T-helper 17 cell (primary cell): ENCODE results near the gene LGR4. TPM values are rescaled to one million over a fixed set of nuclear protein-coding genes. Genes with fewer than 3 reads are reported as not detected.
"Not testable (repeated sequence)": the region's sequence is repeated elsewhere in the genome, so short reads cannot be mapped to it uniquely, and the experiment has no call there.

Experiments
- ATAC-seq: fragments of 150-1000 bp; cut with Tn5 transposase; 2 replicates; pipeline ENCODE4 v1.10.0; 2021; ENCODE audit warnings: mild to moderate bottlenecking, moderate library complexity
- DNase-seq, 3 donors: peaks; one replicate each; pipeline versions ENCODE4 v3.0.0 to v3.0.0-alpha.2; 2020 to 2021
- H3K9me3 ChIP-seq: one replicate; pipeline ENCODE4 v1.7.0; 2013; ENCODE audit warnings: low read length, mild to moderate bottlenecking; ENCODE audit not compliant: control insufficient read depth, poor library complexity, severe bottlenecking
- H3K27ac Mint-ChIP-seq: one replicate; pipeline ENCODE4 v1.8.0; 2022; ENCODE audit warnings: mild to moderate bottlenecking, moderate library complexity, mixed read lengths
- H3K27me3 Mint-ChIP-seq: one replicate; pipeline ENCODE4 v1.8.0; 2022; ENCODE audit warnings: mixed read lengths
- H3K36me3 Mint-ChIP-seq: one replicate; pipeline ENCODE4 v1.8.0; 2022; ENCODE audit warnings: low read depth, mixed read lengths
- H3K4me1 Mint-ChIP-seq: one replicate; pipeline ENCODE4 v1.8.0; 2022; ENCODE audit warnings: mild to moderate bottlenecking, mixed read lengths
- H3K4me3 Mint-ChIP-seq: one replicate; pipeline ENCODE4 v1.8.0; 2022; ENCODE audit warnings: mild to moderate bottlenecking, moderate library complexity, mixed read lengths
- total RNA-seq, 4 donors: library from RNA in 2 of 4; stranded (reverse) in 2 of 4; gene quantifications; one replicate each; pipeline ENCODE4 v1.2.3 and lab custom pipeline; 2022 to 2026

The LGR4 gene
- total RNA-seq, 2 donors from 2014 or later: 0.39 to 0.94 TPM

DNA sequence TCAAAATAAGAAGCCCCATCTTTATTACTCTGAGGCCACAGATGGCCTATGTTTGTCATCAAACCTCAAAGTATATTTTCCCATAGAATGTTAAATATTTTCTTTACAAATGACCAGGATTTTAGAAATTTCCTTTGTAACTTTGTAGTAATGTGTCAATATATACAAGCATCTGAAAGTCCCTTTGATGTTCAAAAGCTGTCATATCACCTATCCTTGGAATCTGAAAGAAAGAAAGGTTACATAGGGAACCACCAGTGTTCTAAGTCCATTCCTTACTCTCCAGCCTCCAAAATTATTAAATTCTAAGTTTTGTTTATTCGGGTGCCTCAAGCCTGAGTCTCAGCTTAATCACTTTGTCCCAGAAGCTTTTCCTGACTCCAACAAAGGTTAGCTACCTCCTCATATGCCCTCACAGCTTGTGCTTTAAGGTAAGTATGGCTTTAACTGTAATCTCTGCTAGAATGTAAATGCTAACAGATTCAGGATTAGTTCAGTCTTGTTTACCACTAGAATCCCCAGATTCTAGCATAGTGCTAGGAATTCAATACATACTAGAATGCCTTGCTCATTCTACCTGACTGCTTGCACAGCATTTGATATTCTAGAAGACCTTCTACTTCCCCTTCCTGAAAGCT is 141.8 kb downstream of the LGR4 start:
- no peak for DNase-seq
- Mint-ChIP-seq H3K4me3 (no peak overlapping the region), H3K27me3 (no peaks in the 10 kb centered on the region), H3K4me1 (no peaks in the 10 kb centered on the region), H3K27ac (no peak overlapping the region), H3K36me3 (no peaks in the 10 kb centered on the region)
- no peak for ATAC-seq
- H3K9me3 ChIP-seq: no peaks in the 10 kb centered on the region

GRCh38 chr11:27329867-27330632 is 142.5 kb downstream of the LGR4 start:
- no peak for DNase-seq
- H3K9me3 ChIP-seq: no peaks in the 10 kb centered on the region
- ATAC-seq: no peak
- H3K36me3 Mint-ChIP-seq: no peaks in the 10 kb centered on the region
- no peaks in the 10 kb centered on the region for H3K27me3 Mint-ChIP-seq
- H3K27ac Mint-ChIP-seq: no peak overlapping the region
- no peaks in the 10 kb centered on the region for H3K4me1 Mint-ChIP-seq
- no peak overlapping the region for H3K4me3 Mint-ChIP-seq

GRCh38 chr11:27328614-27329013 is 144.0 kb downstream of the LGR4 start:
- Mint-ChIP-seq H3K27me3 (no peaks in the 10 kb centered on the region), H3K4me1 (no peaks in the 10 kb centered on the region), H3K4me3 (no peak overlapping the region), H3K27ac (no peak overlapping the region), H3K36me3 (no peaks in the 10 kb centered on the region)
- no peak for ATAC-seq
- DNase-seq: no peak
- no peaks in the 10 kb centered on the region for H3K9me3 ChIP-seq

DNA sequence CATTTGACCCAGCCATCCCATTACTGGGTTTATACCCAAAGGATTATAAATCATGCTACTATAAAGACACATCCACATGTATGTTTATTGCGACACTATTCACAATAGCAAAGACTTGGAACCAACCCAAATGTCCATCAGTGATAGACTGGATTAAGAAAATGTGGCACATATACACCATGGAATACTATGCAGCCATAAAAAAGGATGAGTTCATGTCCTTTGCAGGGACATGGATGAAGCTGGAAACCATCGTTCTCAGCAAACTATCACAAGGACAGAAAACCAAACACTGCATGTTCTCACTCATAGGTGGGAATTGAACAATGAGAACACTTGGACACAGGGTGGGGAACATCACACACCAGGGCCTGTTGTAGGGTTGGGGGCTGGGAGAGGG is 145.5 kb downstream of the LGR4 start:
- H3K27ac Mint-ChIP-seq, ATAC-seq, H3K9me3 ChIP-seq, H3K4me3 Mint-ChIP-seq, DNase-seq, H3K27me3 Mint-ChIP-seq, H3K36me3 Mint-ChIP-seq, H3K4me1 Mint-ChIP-seq: not testable (repeated sequence)

DNA sequence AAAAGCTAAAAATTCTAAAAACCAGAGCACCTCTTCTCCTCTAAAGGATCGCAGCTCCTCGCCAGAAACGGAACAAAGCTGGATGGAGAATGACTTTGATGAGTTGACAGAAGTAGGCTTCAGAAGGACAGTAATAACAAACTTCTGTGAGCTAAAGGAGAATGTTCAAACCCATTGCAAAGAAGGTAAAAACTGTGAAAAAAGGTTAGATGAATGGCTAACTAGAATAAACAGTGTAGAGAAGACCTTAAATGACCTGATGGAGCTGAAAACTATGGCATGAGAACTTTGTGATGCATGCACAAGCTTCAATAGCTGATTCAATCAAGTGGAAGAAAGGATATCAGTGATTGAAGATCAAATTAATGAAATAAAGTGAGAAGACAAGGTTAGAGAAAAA is 150.4 kb downstream of the LGR4 start:
- not testable (repeated sequence) for H3K4me1 Mint-ChIP-seq, DNase-seq, H3K9me3 ChIP-seq, ATAC-seq, H3K36me3 Mint-ChIP-seq, H3K27ac Mint-ChIP-seq, H3K4me3 Mint-ChIP-seq, H3K27me3 Mint-ChIP-seq

DNA sequence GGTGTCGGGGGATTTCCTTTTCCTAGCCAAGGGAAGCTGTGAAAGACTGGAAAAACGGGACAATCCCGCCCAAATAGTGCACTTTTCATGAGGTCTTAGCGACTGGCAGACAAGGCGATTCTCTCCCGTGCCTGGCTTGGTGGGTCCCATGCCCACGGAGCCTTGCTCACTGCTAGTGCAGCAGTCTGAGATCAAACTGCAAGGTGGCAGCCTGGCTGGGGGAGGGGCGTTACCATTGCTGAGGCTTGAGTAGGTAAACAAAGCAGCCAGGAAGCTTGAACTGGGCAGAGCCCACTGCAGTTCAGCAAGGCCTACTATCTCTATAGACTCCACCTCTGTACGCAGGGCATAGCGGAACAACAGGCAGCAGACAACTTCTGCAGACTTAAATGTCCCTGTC is 151.2 kb downstream of the LGR4 start:
- not testable (repeated sequence) for H3K27me3 Mint-ChIP-seq, DNase-seq, H3K4me1 Mint-ChIP-seq, ATAC-seq, H3K9me3 ChIP-seq, H3K4me3 Mint-ChIP-seq, H3K27ac Mint-ChIP-seq, H3K36me3 Mint-ChIP-seq

- no peak overlapping the region for H3K4me3 Mint-ChIP-seq
- no peak overlapping the region for H3K27ac Mint-ChIP-seq
- H3K27me3 Mint-ChIP-seq: no peaks in the 10 kb centered on the region
- no peaks in the 10 kb centered on the region for H3K9me3 ChIP-seq
- peaks cover 7% of the 10 kb centered on the region for H3K4me1 Mint-ChIP-seq
- no peak for DNase-seq
- peaks cover 2% of the 10 kb centered on the region for H3K36me3 Mint-ChIP-seq
- ATAC-seq: no peak
Measured at GRCh38 chr11:27319072-27319471, 153.5 kb downstream of the LGR4 start.

- Mint-ChIP-seq H3K4me1 (peaks cover 7% of the 10 kb centered on the region), H3K27me3 (peaks cover 7% of the 10 kb centered on the region), H3K36me3 (peaks cover 4% of the 10 kb centered on the region), H3K27ac (no peak overlapping the region), H3K4me3 (no peak overlapping the region)
- H3K9me3 ChIP-seq: no peaks in the 10 kb centered on the region
- DNase-seq: no peak
- no peak for ATAC-seq
Measured at GRCh38 chr11:27317751-27318150, 154.8 kb downstream of the LGR4 start.

Other genes starting within 250 kb of the LGR4 start
- 1 to 10 TPM; 1.1 to 1.8 TPM for gene CCDC34, start 109.6 kb downstream of the LGR4 start, total RNA-seq
- 10 to 100 TPM; 20.4 to 20.9 TPM for gene LIN7C, start 34.0 kb upstream of the LGR4 start, total RNA-seq
- gene BDNF, start 227.7 kb upstream of the LGR4 start, total RNA-seq: not detected